Subcutaneous adipose tissue (tissue), 4 donors: ENCODE data around the gene MPZL3. TPM values are rescaled to one million over a fixed set of nuclear protein-coding genes. Genes with fewer than 3 reads are reported as not detected.

Experiments
- small RNA-seq: library from RNA; depleted of rRNA; stranded (forward); fragments of <200 nt; gene quantifications from one replicate; pipeline ENCODE3, GENCODE V24; 2016
- total RNA-seq, 4 donors: library from RNA; depleted of rRNA; stranded (reverse); fragments of >200 nt; gene quantifications; one replicate each; pipeline ENCODE4 v1.1.0, GENCODE V29; 2016
- TF ChIP-seq, protein P1 (sequence below): fragments of 450-650 bp; IDR thresholded peaks from one replicate; pipeline ENCODE4 v1.5.1; 2016; ENCODE audit warnings: low read depth, mild to moderate bottlenecking, control low read depth, antibody characterized with exemption, moderate library complexity

MPZL3 gene
- total RNA-seq, 4 donors from 2014 or later: 1.1 to 3.7 (median 2.0) TPM

DNA sequence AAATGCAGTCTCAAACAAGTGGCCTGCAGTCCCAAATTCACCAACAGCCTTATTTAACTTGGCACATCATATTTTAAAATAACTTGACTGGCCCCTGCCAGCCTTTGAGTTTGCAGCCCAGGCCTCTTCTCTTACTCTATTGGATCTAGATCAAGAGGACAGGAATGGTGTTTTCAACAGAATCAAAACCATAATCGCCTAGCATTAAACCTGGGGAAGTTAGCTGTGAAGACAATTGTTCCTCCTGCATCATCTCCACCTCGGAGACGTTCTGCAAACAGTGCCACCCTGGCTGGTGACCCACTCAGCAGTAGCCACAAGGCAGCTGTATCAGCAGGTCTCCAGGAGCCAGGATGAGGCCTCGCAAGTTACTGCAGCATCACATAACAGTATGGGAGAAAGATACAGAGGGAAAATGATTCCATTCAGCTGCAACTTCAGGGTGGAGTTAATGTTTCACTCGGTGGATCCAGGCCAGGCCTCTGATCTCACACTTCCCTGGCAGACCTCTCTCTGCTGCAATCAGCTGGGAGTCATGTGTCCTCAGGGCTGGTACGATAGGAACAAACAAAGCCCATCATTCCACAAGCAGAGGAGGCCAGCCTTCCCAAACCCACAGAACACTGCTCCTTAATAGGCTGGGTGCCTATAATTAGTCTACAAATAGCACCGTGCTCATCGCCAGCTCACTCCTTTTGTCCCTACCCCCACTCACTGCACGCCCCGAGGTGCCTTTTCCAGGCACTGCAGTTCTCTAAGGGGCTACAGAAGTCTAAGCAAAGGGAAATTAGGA lies 57.1 kb downstream of the MPZL3 start:
- TF ChIP-seq, protein P1, sequence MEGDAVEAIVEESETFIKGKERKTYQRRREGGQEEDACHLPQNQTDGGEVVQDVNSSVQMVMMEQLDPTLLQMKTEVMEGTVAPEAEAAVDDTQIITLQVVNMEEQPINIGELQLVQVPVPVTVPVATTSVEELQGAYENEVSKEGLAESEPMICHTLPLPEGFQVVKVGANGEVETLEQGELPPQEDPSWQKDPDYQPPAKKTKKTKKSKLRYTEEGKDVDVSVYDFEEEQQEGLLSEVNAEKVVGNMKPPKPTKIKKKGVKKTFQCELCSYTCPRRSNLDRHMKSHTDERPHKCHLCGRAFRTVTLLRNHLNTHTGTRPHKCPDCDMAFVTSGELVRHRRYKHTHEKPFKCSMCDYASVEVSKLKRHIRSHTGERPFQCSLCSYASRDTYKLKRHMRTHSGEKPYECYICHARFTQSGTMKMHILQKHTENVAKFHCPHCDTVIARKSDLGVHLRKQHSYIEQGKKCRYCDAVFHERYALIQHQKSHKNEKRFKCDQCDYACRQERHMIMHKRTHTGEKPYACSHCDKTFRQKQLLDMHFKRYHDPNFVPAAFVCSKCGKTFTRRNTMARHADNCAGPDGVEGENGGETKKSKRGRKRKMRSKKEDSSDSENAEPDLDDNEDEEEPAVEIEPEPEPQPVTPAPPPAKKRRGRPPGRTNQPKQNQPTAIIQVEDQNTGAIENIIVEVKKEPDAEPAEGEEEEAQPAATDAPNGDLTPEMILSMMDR: no peak

DNA sequence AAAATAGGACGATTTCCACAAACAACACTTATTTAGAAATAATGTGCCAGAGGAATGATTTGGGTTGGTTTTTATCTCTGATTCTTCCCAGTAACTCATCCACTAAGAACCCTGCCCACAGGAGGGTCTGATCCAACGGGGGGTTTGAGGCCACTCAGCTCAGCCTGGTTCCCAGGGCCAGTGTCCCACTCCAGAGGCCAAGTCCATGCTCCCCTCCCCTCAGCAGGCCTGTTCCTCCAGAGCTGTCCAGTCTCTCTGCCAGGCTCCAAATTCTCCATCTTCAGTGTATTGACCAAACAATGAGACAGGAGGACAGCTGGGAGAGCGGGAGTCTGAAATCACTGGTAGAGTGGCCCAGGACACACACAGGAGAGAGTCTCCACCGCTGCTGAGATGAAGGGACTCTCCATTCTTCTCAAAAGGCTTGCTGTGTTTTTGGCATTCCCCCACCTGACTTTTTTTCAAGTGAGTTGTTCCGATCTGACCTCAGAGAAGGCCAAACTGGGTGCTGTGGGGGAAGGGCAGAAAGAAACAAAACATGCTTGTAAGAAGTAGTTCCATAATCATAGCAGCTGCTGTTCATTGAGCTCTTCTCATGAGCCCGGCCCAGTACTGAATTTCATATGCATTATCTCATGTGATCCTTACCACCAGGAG lies 58.1 kb downstream of the MPZL3 start:
- TF ChIP-seq, protein P1: no peak

DNA sequence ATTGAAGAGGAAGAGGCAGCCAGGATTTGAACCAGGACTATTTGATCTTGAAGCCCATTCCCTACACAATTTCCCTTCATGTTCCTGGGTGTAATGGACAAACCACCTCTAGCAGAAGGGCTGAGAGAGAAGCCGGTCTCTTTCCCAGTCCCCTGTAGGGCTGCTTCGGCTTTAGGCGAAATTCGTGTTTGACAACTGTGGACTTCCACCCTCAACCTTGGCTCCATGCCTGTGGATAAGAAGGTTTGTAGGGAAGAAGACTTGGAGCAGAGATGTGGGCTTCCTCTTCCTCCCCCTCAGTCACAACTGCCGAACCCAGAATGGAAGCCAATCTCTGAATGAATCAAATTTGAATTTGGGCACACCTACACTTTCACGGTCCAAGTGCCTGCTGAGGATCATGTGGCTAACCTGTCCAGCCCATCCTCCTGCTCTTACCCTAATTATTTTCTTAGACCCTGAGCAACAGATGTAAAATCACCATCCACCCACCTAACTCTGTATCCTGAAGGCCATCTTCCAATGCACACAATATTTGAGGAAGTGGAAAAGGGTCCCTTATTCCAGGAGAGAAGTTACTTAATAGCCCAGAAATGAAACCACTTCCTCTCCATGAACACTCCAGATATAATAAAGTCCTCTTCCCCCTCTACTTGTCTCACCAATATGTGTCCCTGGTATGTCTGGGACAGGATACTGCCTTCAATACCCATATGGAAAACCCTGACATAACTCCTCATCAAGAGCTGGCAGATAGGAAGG lies 65.6 kb downstream of the MPZL3 start:
- TF ChIP-seq, protein P1: no peak

DNA sequence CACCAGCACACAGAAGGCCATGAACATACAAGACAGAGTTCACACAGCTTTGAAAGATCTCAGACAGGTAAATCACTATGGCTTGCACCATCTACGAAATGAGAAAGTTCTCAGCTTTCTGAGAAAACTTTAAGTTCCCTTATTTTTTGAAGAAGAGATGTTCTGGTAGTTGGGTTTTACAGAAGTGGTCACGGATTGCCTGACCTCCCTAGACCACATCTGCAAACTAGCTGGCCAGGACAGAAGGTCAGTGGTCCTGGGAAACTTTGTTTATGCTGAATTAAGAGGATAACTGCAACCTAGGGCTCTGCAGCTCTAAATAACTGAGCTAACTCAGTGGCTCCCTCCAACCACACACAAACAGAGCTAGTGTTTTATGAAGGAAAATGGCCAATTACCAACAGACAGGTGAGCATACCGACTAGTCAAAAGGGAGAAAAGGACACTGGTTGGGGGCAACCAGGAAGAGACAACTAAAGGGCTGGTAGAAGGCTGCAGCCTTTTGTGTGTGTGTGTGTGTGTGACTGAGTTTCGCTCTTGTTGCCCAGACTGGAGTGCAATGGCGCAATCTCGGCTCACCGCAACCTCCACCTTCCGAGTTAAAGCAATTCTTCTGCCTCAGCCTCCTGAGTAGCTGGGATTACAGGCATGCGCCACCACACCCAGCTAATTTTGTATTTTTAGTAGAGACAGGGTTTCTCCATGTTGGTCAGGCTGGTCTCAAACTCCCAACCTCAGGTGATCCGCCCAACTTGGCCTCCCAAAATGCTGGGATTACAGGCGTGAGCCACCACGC lies 67.2 kb downstream of the MPZL3 start:
- TF ChIP-seq, protein P1: no peak

DNA sequence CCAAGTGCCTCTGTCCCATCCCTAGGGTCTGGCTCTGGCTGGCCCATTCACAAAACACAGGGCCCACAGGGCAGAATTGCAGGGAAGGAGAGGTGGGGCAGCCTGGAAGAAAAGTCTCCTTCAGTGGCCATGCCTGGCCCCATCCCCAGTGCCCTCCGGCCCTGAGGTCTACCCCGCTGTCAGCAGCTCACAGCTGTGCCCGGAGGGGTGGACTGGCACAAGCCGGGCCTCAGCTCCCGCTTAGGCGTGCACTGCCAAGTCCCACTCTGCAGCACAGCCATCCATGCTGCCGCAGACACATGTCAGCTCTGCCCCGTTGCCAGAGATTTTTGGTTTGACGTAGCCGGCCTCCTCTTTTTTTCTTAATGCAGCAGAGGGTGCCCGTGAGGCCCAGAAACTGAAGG lies 71.9 kb downstream of the MPZL3 start:
- TF ChIP-seq, protein P1: no peak

DNA sequence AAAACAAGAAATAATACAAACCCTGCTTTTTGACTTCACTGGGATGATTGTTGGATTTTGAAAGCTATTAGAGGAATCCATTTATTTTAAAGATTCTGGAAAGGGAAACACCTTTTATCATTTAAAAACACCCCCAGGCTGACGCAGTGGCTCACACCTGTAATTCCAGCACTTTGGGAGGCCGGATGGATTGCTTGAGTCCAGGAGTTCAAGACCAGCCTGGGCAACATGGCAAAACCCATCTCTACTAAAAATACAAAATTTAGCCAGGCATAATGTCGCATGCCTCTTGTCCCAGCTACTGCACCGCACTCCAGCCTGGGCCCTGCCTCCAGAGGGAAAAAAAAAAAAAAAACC lies 75.4 kb downstream of the MPZL3 start:
- TF ChIP-seq, protein P1: no peak

Small RNAs within 50 kb of the gene (small RNA-seq; reads per million reads assigned to genes)
- gene HSPE1P18: not detected

Other genes with a start within 250 kb of the MPZL3 start
- 1 to 10 TPM in 1 of 4 donors, not detected in 3; 1.1 TPM for gene TMPRSS4, start 175.3 kb downstream of the MPZL3 start, total RNA-seq
- not detected for gene SMIM35, start 165.4 kb downstream of the MPZL3 start, total RNA-seq
- 1 to 10 TPM; 1.0 to 5.7 (median 3.2) TPM for gene SCN4B, start 99.5 kb downstream of the MPZL3 start, total RNA-seq
- under 1 TPM in 2 of 4 donors, not detected in 2; under 0.01 to 0.19 TPM for gene SCN2B, start 75.7 kb downstream of the MPZL3 start, total RNA-seq
- 10 to 100 TPM in 2 of 4 donors, 1 to 10 TPM in 2; 2.8 to 51.7 (median 14.0) TPM for gene JAML, start 27.4 kb downstream of the MPZL3 start, total RNA-seq
- gene MPZL2, start 11.9 kb upstream of the MPZL3 start, total RNA-seq: 10 to 100 TPM; 14.3 to 28.0 (median 17.7) TPM
- 1 to 10 TPM in 3 of 4 donors, under 1 TPM in 1; 0.38 to 3.4 (median 1.8) TPM for gene CD3E, start 52.4 kb upstream of the MPZL3 start, total RNA-seq
- gene CD3D, start 90.3 kb upstream of the MPZL3 start, total RNA-seq: 1 to 10 TPM in 3 of 4 donors, not detected in 1; 2.0 to 4.9 (median 2.4) TPM
- 1 to 10 TPM in 2 of 4 donors, under 1 TPM in 2; 0.38 to 2.1 (median 1.4) TPM for gene CD3G, start 92.0 kb upstream of the MPZL3 start, total RNA-seq
- gene UBE4A, start 107.2 kb upstream of the MPZL3 start, total RNA-seq: 10 to 100 TPM; 44.8 to 57.7 (median 45.8) TPM
- 10 to 100 TPM; 36.1 to 84.5 (median 42.8) TPM for gene ATP5MG, start 149.2 kb upstream of the MPZL3 start, total RNA-seq
- 10 to 100 TPM; 62.2 to 81.0 (median 69.8) TPM for gene KMT2A, start 184.1 kb upstream of the MPZL3 start, total RNA-seq